Activated T-cell treated with anti-CD3 and anti-CD28 coated beads, Interleukin-2, amount 50 U/mL, for 72 hours (primary cell): ENCODE results near the gene OAS3. TPM values are rescaled to one million over a fixed set of nuclear protein-coding genes. Genes with fewer than 3 reads are reported as not detected.
"Not testable (repeated sequence)": the region's sequence is repeated elsewhere in the genome, so short reads cannot be mapped to it uniquely, and the experiment has no call there.

Source experiments
- ATAC-seq, 2 donors: fragments of 150-1000 bp; cut with Tn5 transposase; replicated peaks in 1 of 2; 2 replicates each; pipeline ENCODE4 v1.10.0; 2021; ENCODE audit warnings: moderate library complexity in 2 of 2, mild to moderate bottlenecking in 1 of 2
- DNase-seq, 2 donors: peaks; one replicate each; pipeline ENCODE4 v3.0.0; 2021 to 2022; ENCODE audit warnings: mixed read lengths in 1 of 2
- H3K27ac Mint-ChIP-seq: one replicate; pipeline ENCODE4 v1.8.0; 2022; ENCODE audit warnings: mild to moderate bottlenecking, moderate library complexity, mixed read lengths
- H3K27me3 Mint-ChIP-seq: one replicate; pipeline ENCODE4 v1.8.0; 2022; ENCODE audit warnings: low read depth, mixed read lengths
- H3K36me3 Mint-ChIP-seq, 2 donors: one replicate each; pipeline ENCODE4 v1.8.0; 2022; ENCODE audit warnings: mixed read lengths in 2 of 2, mild to moderate bottlenecking in 1 of 2; ENCODE audit not compliant: insufficient read depth in 2 of 2
- H3K4me1 Mint-ChIP-seq: one replicate; pipeline ENCODE4 v1.8.0; 2022; ENCODE audit warnings: low read depth, mixed read lengths
- H3K4me3 Mint-ChIP-seq, 2 donors: one replicate each; pipeline ENCODE4 v1.8.0; 2022; ENCODE audit warnings: mild to moderate bottlenecking in 2 of 2, mixed read lengths in 2 of 2, moderate library complexity in 2 of 2
- H3K9me3 Mint-ChIP-seq, 2 donors: one replicate each; pipeline ENCODE4 v1.8.0; 2022; ENCODE audit warnings: mixed read lengths in 2 of 2
- total RNA-seq, 2 donors: library from RNA; stranded (reverse); gene quantifications; one replicate each; pipeline ENCODE4 v1.2.3, GENCODE V29; 2022

OAS3 gene
- total RNA-seq, 2 donors from 2014 or later = 14.7 to 39.3 TPM

- Mint-ChIP-seq H3K9me3 (peaks cover 5 to 17% of the 10 kb centered on the region in 2 donors), H3K36me3 (peaks cover 60 to 74% of the 10 kb centered on the region in 2 donors), H3K27me3 (no peaks in the 10 kb centered on the region), H3K4me1 (peaks cover 48% of the 10 kb centered on the region), H3K4me3 (no peak overlapping the region), H3K27ac (no peak overlapping the region)
- ATAC-seq = no peak
- no peak for DNase-seq
Measured at GRCh38 chr12:112985642-112986290, 47.5 kb downstream of the OAS3 start.

- peaks cover 60 to 72% of the 10 kb centered on the region in 2 donors for H3K36me3 Mint-ChIP-seq
- peaks cover 42% of the 10 kb centered on the region for H3K4me1 Mint-ChIP-seq
- no peak for DNase-seq
- H3K27me3 Mint-ChIP-seq = no peaks in the 10 kb centered on the region
- H3K4me3 Mint-ChIP-seq = no peak overlapping the region
- peaks cover 5 to 18% of the 10 kb centered on the region in 2 donors for H3K9me3 Mint-ChIP-seq
- H3K27ac Mint-ChIP-seq = no peak overlapping the region
- no peak for ATAC-seq
Measured at GRCh38 chr12:112986291-112986800, 48.1 kb downstream of the OAS3 start.

GRCh38 chr12:112987561-112987960, 49.3 kb downstream of the OAS3 start:
- peaks cover 30% of the 10 kb centered on the region for H3K4me1 Mint-ChIP-seq
- peaks cover 54 to 71% of the 10 kb centered on the region in 2 donors for H3K36me3 Mint-ChIP-seq
- ATAC-seq = no peak
- H3K4me3 Mint-ChIP-seq = peak overlapping the region in 1 of 2 donors; percentile 58
- DNase-seq = no peak
- peak overlapping the region; percentile 89 for H3K27ac Mint-ChIP-seq
- peaks cover 5 to 14% of the 10 kb centered on the region in 2 donors for H3K9me3 Mint-ChIP-seq
- H3K27me3 Mint-ChIP-seq = no peaks in the 10 kb centered on the region

- peaks cover 51 to 65% of the 10 kb centered on the region in 2 donors for H3K36me3 Mint-ChIP-seq
- peak; percentile 70 to 76 for ATAC-seq
- peaks cover 5 to 11% of the 10 kb centered on the region in 2 donors for H3K9me3 Mint-ChIP-seq
- peak overlapping the region; percentile 89 for H3K27ac Mint-ChIP-seq
- peak; percentile 19 to 21 for DNase-seq
- H3K27me3 Mint-ChIP-seq = no peaks in the 10 kb centered on the region
- H3K4me1 Mint-ChIP-seq = peaks cover 25% of the 10 kb centered on the region
- H3K4me3 Mint-ChIP-seq = peak overlapping the region in 1 of 2 donors; percentile 58
Measured at GRCh38 chr12:112988224-112988623, 50.0 kb downstream of the OAS3 start.

GRCh38 chr12:112988823-112989385, 50.6 kb downstream of the OAS3 start:
- ATAC-seq (peak; percentile 51 to 54), DNase-seq (peak in 1 of 2 donors; percentile 14)
- Mint-ChIP-seq H3K36me3 (peaks cover 47 to 59% of the 10 kb centered on the region in 2 donors), H3K9me3 (peaks cover 5 to 11% of the 10 kb centered on the region in 2 donors), H3K4me3 (peak overlapping the region in 1 of 2 donors; percentile 58), H3K4me1 (peaks cover 25% of the 10 kb centered on the region), H3K27ac (peak overlapping the region; percentile 89)
- not testable (repeated sequence) for H3K27me3 Mint-ChIP-seq

GRCh38 chr12:112989806-112990205, 51.5 kb downstream of the OAS3 start:
- DNase-seq = no peak
- H3K27me3 Mint-ChIP-seq = no peaks in the 10 kb centered on the region
- no peak for ATAC-seq
- peaks cover 40 to 53% of the 10 kb centered on the region in 2 donors for H3K36me3 Mint-ChIP-seq
- H3K9me3 Mint-ChIP-seq = peaks cover 1 to 6% of the 10 kb centered on the region in 2 donors
- H3K4me1 Mint-ChIP-seq = peaks cover 25% of the 10 kb centered on the region
- H3K27ac Mint-ChIP-seq = peak overlapping the region; percentile 79
- no peak overlapping the region for H3K4me3 Mint-ChIP-seq

GRCh38 chr12:112992541-112993398, 54.5 kb downstream of the OAS3 start:
- Mint-ChIP-seq H3K4me3 (no peak overlapping the region), H3K27me3 (no peaks in the 10 kb centered on the region), H3K9me3 (peaks cover 1 to 6% of the 10 kb centered on the region in 2 donors), H3K36me3 (peaks cover 41 to 51% of the 10 kb centered on the region in 2 donors), H3K4me1 (peaks cover 18% of the 10 kb centered on the region), H3K27ac (no peak overlapping the region)
- ATAC-seq (peak; percentile 50 to 52), DNase-seq (peak; percentile 57 to 59)

GRCh38 chr12:112995008-112995407, 56.7 kb downstream of the OAS3 start:
- Mint-ChIP-seq H3K36me3 (peaks cover 29 to 44% of the 10 kb centered on the region in 2 donors), H3K4me3 (no peak overlapping the region), H3K9me3 (peaks cover 0 to 3% of the 10 kb centered on the region in 2 donors), H3K4me1 (no peaks in the 10 kb centered on the region), H3K27ac (peak overlapping the region; percentile 66), H3K27me3 (no peaks in the 10 kb centered on the region)
- DNase-seq (no peak), ATAC-seq (no peak)

- DNase-seq = no peak
- Mint-ChIP-seq H3K36me3 (peaks cover 30 to 41% of the 10 kb centered on the region in 2 donors), H3K4me3 (no peak overlapping the region), H3K9me3 (peaks cover 0 to 2% of the 10 kb centered on the region in 2 donors), H3K27me3 (no peaks in the 10 kb centered on the region), H3K4me1 (no peaks in the 10 kb centered on the region), H3K27ac (no peak overlapping the region)
- no peak for ATAC-seq
Measured at GRCh38 chr12:112996501-112996900, 58.2 kb downstream of the OAS3 start.

GRCh38 chr12:112997506-112997905, 59.2 kb downstream of the OAS3 start:
- H3K4me1 Mint-ChIP-seq = no peaks in the 10 kb centered on the region
- no peaks in the 10 kb centered on the region for H3K9me3 Mint-ChIP-seq
- no peak for DNase-seq
- H3K4me3 Mint-ChIP-seq = no peak overlapping the region
- peaks cover 28 to 33% of the 10 kb centered on the region in 2 donors for H3K36me3 Mint-ChIP-seq
- H3K27ac Mint-ChIP-seq = no peak overlapping the region
- ATAC-seq = no peak
- H3K27me3 Mint-ChIP-seq = no peaks in the 10 kb centered on the region

- no peak for ATAC-seq
- no peaks in the 10 kb centered on the region for H3K9me3 Mint-ChIP-seq
- no peaks in the 10 kb centered on the region for H3K4me1 Mint-ChIP-seq
- H3K27me3 Mint-ChIP-seq = no peaks in the 10 kb centered on the region
- no peak for DNase-seq
- H3K36me3 Mint-ChIP-seq = peaks cover 32 to 36% of the 10 kb centered on the region in 2 donors
- no peak overlapping the region for H3K4me3 Mint-ChIP-seq
- no peak overlapping the region for H3K27ac Mint-ChIP-seq
Measured at GRCh38 chr12:112998987-112999767, 60.9 kb downstream of the OAS3 start.

- no peaks in the 10 kb centered on the region for H3K9me3 Mint-ChIP-seq
- H3K27ac Mint-ChIP-seq = no peak overlapping the region
- ATAC-seq (no peak), DNase-seq (no peak)
- no peak overlapping the region for H3K4me3 Mint-ChIP-seq
- peaks cover 30% of the 10 kb centered on the region in 2 donors for H3K36me3 Mint-ChIP-seq
- no peaks in the 10 kb centered on the region for H3K4me1 Mint-ChIP-seq
- no peaks in the 10 kb centered on the region for H3K27me3 Mint-ChIP-seq
Measured at GRCh38 chr12:113000433-113000832, 62.2 kb downstream of the OAS3 start.
